GM19468 (cell line): Measurements from ENCODE around the gene SLC43A2.
A peak's percentile ranks its signal among the peaks of the same experiment; 100 is the strongest.
"Not testable (repeated sequence)": the region's sequence is repeated elsewhere in the genome, so short reads cannot be mapped to it uniquely, and the experiment has no call there.

Experiments used
- ATAC-seq: cut with Tn5 transposase; IDR thresholded peaks from one replicate; pipeline ENCODE4 v1.9.1; 2021; ENCODE audit warnings: mild to moderate bottlenecking, moderate library complexity, moderate number of reproducible peaks; ENCODE audit not compliant: unreplicated experiment; ENCODE audit errors: extremely low read depth

The SLC43A2 gene

DNA sequence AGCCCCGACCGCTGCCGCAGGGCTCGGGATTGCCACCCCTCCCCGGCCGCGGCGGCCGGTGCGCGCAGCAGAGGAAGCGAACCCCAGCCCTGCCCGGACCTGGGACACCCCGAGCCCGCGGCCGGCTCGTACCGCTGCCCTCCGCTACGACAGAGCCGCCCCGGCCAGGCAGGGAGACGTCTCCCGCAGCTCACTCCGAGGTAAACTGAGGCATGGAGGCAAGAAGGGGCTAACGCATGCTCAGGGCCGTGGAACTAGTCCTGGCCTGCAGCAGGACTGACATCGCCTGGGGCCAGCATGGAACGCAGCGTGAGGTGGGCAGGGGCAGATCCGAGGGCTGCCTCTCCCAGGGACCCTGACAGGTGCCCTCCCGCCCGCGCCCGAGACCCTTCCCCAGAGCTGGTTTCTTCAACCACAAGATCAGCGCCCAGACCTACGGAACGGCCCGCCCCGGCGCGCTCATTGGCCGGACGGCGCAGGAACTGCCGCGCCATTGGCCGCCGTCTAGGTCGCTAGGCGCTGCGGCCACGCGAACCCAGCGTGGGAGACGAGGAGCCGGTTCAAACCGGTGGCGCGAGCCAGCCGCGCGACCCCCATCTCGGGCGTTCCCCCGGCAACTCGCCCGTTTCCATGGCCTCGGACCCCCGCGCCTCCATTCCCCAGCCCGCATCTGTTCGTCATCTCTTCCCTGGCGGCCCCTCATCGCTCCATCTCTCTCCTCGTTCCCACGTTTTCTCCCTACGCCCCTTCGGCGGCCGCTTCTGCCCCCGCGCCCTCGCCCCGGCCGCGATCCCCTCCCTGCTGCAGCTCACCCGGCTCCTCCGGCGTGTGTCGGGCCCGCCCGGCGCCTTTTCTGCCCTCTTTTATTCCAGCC, at the start of gene SLC43A2:
Gene SLC43A2, minus strand, starts transcription at position 853 of the 874 bp plus-strand sequence. CDS start 960 bp downstream, outside the sequence.
- no peak for ATAC-seq

DNA sequence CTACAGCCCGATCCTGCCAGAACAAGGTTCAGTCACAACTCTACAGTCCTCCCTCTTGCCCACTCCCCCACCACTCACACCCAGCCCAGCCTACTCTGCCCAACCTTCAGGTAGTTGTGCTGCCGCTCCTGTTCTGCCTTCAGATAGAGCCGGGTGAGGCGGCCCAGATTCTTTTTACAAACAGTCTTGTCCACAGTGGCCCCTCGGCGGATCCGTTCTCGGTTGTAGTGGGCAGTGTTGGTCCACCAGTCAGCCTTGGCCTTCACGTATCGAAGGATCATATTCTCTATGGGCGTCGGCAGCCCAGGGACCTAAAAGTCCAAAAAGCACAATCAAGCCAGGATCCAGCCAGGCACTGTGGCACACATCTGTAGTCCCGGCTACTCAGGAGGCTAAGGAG, 47.8 kb upstream of the SLC43A2 start:
- ATAC-seq = no peak

DNA sequence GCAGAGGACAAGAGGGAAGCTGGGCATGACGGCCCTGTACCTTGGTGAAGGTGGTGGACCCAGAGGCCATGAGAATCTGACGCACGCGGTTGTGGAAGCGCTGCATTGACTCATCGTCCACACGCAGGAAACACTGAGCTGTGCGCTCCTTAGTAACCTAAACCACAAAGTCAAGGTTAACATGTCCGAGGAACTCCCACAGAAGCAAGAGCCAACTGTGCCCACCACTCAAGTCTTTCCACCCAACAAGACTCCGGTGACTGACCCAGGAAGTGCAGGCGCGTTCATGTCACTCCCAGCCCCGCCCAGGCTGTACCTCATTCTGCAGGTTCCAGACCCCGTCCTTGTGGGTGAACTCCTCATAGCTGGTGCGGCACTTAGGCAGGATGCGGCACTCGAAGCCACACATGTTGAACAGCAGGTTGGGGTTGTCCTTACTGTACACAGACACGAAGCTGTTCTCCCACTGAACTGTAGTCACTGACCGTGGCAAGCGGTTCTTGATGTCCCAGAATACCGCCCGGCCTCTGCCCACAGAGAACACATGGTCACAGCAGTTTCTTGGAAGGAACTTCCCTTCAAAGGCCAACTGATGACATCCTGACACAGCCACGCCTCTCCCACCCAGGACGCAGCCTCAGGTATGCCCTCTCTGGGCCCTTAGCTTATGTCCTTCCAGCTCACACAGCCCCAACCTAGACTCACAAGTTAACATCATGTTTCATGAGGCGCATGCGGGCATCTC, 44.6 kb upstream of the SLC43A2 start:
- ATAC-seq = no peak

DNA sequence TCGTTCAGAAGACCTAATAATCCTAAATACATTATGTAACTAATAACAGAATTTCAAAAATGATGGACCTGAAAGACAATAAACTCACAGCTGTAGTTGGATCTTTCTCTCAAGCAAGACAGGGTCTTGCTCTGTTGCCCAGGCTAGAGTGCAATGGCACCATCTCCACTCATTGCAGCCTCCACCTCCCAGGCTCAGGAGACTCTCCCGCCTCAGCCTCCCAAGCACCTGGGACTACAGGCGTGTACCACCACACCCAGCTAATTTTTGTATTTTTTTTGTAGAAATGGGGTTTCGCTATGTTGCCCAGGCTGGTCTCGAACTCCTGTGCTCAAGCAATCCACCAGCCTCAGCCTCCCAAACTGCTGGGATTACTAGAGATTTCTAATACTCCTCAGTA, 35.3 kb upstream of the SLC43A2 start:
- ATAC-seq = not testable (repeated sequence)

DNA sequence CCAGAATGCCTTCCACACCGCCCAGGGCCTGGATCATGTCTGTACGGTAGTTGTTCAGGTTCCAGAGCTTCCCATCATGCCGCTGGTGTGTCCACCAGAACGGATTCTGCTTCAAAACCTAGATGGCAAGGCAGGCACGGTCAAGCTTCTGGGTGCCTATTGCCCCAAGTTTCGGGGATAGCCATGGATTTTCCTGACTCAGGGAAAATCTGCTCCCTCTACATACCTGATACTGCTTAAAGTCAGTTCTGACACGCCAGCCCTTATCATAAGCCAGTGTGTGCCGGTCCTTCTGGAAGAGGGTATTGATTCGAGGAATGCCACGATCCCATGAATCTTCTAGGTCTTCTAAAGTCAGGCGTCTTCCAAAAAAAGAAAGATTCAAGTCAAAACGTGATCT, 32.4 kb upstream of the SLC43A2 start:
- no peak for ATAC-seq

DNA sequence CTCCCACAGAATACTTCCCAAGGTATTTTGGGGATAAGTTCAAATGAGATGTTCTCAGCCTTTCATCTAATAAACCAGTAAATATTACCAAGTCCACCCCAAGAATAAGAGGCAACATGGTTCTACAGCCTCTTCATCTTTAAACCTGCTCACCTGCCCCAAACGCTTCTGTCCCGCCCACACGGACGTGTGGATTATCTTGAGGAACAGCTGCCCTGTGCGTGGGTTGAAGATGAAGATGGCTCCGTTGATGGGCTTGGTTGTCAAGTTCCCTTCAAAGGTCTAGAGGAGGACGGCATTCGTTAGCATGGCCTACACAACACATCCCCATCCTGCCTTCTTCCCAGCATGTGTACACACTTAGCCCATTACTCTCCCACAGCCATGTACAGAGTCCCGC, 29.5 kb upstream of the SLC43A2 start:
- ATAC-seq = no peak

DNA sequence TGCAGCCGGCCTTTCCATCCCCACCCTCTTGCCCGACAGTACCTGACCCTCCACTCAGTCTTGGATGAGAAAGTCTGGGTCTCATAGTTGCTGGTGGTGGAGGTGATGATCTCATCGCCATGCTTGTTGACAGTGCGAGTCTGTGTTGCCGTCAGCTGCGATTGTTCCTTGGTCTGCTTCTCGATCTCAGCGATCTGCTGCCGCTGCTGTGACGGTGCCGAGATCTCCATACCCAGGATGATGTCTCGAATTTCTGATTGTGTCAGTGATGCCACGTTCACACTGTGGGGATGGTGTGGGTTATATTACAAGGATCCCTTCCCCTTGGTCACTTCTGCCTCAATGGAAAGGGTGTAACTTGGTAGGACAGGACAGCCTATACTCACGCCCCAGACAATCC, 25.1 kb upstream of the SLC43A2 start:
- no peak for ATAC-seq

DNA sequence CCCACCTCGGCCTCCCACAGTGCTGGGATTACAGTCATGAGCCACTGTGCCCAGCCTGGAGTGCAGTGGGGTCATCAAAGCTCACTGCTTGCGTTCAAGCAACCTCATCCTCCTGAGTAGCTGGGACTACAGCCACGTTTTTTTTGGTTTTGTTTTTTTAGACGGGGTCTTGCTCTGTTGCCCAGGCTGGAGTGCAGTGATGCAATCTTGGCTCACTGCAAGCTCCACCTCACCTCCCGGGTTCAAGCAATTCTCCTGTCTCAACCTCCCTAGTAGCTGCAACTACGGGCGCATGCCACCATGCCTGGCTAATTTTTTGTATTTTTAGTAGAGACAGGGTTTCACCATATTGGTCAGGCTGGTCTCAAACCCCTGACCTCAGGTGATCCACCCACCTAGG, 24.2 kb upstream of the SLC43A2 start:
- not testable (repeated sequence) for ATAC-seq

DNA sequence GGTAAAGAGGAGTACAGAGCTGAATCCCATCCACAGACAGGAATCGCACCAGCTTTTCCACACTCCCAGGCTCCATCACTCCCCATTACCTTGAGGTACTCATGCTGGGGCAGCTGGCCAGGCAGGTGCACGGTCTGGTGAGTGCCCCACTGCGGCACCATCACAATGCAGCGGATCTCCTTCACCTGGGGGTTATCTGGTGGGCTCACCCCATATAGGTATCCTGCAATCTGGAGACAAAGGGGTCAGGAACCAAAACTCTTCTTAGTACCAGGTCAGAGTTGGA, 22.9 kb upstream of the SLC43A2 start:
- ATAC-seq = no peak

DNA sequence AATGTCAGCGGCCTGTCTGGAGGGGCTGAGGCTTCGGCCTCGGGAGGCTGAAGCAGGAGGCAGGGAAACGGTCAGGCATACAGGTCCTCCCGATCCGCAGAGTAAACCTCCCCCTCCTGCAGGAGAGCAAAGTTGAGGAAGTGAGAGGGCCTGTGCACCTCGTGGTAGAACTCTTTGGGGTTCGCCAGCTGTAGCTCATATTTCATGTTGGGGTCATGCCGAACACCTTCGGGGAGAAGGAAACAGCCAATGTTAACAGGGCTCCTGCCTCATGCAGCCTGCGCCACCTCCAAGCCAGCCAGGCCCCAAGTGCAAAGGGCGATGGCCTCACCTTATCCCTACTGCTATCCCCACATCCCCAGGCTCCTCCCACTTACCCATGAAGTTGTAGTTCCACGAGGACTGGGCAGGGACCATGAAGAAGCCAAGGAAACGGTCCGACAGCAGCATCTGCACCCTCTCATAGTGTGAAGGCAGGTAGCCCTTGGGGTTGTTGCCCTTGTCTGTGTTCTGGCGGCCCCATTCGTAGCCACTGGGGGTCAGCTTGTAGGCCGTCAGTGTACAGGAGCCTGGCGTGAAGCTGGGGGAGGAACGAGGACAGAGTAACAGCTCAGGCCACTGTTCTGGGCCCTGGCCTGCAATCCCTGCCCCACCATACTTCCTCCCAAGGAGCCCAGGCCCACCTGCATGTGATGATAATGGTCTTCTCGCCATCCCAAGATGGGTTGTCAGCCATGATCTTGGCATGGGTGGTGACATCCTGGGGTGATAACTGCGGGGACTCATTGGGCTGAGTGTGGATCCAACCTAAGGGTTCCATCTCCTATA, 22.3 kb upstream of the SLC43A2 start:
- no peak for ATAC-seq

DNA sequence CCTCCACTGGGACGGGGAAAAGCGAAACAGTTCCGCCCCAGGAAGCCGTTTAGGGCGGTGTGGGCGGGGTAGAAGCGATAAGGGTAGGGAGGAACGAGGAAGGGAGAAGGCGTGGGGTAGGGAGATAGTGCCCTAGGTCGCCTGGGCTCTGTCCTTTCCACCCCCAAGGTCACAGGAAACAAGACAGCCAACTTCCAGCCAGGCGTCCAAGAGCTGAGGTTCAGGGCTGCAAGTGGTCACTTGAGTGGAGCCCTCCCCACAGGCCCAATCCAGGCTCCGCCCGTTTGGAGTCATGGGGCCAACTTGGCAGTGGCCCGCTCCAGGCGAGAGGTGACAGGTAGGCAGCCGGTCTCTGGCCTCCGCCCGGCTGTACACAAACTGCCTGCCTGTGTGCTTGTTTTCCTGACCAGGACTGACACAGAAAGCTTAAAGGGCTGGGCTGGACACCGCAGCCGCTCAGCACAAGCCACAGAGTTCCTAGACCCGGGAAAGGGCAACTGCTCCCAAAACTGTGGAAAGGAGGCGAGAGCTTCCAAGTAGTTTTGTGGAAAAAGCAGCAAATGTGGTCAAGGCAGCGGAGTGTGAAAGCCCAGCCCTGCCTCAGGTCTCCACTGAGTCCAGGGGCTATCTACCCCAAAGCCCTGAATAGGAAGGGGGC, 21.3 kb upstream of the SLC43A2 start, which contains the start of gene RILP:
Gene RILP, minus strand, starts transcription at position 23 of the 658 bp plus-strand sequence. CDS start 62 bp downstream, outside the sequence.
- ATAC-seq = no peak

DNA sequence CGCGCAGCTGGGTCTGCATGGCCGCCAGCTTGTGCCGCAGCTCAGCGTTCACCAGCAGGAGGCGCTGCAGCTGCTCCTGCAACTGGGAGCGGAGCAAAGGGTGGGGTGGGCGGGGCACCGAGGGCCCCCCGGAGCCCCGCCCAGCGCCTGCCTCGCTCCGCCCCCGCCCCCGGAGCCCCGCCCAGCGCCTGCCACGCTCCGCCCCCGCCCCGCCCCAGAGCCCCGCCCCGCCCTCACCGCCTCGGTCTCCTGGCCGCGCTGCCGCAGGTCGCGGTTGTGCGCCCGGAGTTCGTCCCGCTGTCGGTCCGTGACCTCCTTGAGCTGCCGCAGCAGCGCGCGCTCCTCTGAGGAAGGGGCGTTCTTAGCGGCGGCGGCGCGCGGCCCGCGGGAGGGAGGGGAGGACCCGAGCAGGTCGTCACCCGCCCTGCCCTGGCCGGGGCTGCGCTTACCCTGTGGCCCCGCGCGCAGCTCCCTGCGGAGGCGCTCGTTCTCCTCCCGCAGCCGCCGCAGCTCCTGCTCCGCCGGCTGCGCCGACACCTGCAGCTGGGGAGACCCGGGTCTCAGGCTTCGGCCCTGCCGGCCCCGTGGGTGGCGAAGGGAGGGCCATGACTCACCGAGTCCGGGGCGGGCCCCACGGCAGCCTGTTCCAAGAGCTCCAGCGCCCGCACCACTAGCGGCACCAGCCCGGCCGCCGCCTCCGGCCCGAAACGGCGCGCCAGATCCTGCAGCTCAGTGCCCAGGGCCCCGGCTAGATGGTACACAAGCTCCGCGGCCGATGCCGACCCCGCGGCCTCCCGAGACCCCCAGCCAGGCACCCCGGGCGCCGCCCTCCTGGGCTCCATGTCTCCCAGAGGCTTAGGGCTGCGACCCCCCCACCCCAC, 20.6 kb upstream of the SLC43A2 start:
- ATAC-seq = peak; percentile 38

DNA sequence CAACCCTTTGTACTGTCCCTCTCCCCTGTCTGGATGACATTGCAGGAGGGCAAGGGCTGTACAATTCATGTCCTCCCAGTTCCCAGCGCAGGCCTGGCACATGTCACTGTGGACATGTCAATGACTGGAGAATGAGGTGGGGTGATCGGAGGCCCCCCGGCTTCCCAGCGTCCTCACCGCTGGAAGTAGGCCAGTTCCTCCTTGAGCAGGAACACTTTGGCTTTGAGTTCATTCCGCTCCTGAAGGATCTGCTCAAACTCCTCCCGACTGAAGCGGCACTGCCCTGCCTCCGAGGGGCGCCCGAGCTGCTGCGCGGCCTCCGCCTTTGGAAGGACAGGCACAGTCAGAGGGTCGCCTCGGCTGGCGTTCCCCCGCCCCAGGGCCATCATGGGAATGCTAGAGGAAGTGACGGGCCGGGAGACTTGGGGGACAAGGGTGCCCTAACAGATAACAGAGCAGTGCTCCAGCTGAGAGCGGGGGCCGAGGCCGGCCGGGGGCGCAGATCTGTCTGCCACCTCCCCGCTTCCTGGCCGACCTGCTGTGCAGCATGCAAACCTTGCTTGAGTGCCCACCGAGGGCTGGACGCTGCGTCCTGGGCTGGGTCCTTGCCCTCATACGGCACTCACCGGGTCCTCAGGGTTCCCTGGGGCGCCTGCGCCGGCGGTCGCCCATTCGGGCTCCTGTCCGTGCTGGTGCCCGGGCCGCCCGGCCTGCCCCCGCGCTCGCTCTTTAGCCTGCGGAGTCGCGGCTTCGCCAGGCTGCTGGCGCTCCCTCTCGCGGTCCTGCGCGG, 19.7 kb upstream of the SLC43A2 start:
- ATAC-seq = peak; percentile 4

DNA sequence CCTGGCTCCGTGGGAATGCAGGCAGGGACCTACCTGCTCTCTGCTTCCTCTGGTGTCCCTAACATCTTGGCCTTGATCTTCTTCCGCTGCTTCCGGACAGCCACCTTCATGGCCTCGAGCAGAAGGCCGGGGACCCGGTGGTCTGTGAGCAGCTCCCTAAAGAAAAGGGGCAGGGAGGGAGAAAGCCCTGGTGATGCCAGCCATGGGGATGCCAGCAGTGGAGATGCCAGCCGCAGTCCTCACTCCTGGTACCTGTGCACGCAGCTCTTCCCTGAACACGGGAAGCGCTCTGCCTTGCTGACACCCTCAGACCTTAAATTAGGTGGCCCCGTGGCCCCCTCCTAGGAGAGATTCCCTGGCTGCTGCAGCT, 19.2 kb upstream of the SLC43A2 start:
- no peak for ATAC-seq

DNA sequence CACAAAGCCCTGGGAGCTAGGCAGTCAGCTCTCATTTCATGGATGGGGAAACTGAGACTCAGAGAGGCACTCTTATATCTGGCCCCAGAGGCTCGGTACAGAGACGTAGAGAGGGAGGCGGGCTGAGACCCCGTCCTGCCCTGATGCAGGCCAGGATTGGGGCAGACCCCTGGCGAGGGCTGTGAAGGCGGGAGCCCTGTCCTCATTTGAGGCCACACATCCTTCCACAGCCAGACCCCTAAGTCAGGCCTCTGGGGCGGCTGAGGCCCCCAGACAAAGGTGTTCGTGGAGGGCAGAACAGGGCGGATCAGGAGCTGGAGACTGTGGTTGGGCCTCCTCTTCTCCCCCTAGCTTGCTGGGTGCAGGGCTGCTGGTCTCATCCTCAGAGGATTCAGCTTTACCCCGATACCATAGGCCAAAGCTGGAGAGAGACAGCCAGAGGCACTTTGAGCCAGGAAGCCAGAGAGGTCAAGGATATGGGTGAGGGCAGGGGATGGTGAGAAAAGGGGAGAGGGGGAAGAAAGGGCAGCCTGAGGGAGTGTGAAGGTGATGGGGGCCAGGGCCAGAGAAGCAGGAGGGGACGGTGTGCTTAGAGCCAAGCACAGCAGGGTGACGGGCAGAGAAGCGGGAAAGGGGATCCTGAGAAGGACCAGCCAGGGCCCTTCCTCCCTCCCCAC, 17.7 kb upstream of the SLC43A2 start:
- no peak for ATAC-seq

DNA sequence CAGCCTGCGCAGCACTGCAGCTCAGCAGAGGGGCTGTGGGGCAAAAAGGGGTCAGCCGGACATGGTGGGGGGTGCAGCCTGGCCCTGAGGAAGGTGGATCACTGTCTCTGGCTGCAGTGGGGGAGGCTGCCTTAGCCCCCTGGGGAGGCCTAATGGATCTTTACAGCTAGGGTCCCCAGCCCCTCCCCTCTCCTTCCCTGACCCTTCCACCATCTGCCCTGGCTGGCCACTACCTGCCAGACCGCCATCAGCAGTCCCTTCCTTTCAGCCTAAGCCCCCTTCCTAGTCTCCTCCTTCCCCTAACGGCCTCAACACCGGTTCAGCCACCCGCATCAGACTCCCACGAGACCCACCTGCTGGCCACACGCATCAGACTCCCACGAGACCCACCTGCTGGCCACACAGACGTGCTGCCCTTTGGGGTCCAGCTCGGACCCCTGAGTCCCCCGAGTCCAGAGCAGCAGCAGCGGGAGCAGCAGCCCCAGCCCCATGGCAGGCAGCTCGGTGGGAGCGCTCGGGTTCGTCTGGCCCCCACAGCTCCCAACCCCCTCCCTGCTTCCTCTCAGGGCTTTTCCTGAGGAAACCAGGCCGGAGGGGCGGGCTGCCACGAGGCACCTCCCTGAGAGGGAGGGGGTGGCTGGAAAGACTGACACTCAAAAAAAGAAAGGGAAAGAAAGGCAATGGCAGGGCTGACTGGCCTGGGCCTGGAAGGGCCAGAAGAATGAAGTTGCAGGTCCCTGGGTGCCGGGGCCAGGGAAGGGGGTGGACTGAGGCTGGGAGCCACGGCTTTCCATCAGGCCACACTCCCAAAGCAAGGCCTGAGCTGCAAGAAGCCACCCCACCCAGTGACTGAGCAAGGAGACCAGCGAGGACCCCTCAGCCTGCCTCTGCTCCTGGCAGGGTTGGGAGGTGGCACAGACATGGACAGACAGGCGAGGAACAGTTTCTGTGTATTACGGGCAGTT, 16.9 kb upstream of the SLC43A2 start, which contains the start of gene SCARF1:
Gene SCARF1, minus strand, starts transcription at position 526 of the 965 bp plus-strand sequence. Its CDS starts 35 bp downstream, at position 491.
- ATAC-seq = no peak
